HEK293 (cell line): ENCODE data around the gene KBTBD2.

ENCODE experiments used
- ZNF121 ChIP-seq: fragments of 450-650 bp; formaldehyde crosslinking; IDR thresholded peaks from 2 replicates; pipeline ENCODE4 v1.5.1; 2016; ENCODE audit warnings: missing biosample characterization, missing genetic modification characterization
- ZNF174 ChIP-seq: fragments of 450-650 bp; formaldehyde crosslinking; IDR thresholded peaks from 2 replicates; pipeline ENCODE4 v1.5.0; 2017; ENCODE audit warnings: missing biosample characterization, mild to moderate bottlenecking, missing genetic modification characterization
- ZNF248 ChIP-seq: fragments of 450-650 bp; formaldehyde crosslinking; IDR thresholded peaks from 2 replicates; pipeline ENCODE4 v1.5.1; 2017; ENCODE audit warnings: missing biosample characterization, missing genetic modification characterization
- ZNF324 ChIP-seq: fragments of 450-650 bp; formaldehyde crosslinking; IDR thresholded peaks from 2 replicates; pipeline ENCODE4 v1.5.1; 2016; ENCODE audit warnings: missing biosample characterization, missing genetic modification characterization
- ZNF341 ChIP-seq: fragments of 450-650 bp; formaldehyde crosslinking; IDR thresholded peaks from 2 replicates; pipeline ENCODE4; 2016; ENCODE audit warnings: low read depth, missing biosample characterization, missing genetic modification characterization
- TF ChIP-seq, protein P1 (sequence below): fragments of 450-650 bp; formaldehyde crosslinking; IDR thresholded peaks from 2 replicates; pipeline ENCODE4 v1.5.1; 2017; ENCODE audit warnings: missing biosample characterization, missing genetic modification characterization
- TF ChIP-seq, protein P2 (sequence below): fragments of 450-650 bp; formaldehyde crosslinking; IDR thresholded peaks from 2 replicates; pipeline ENCODE4 v1.5.1; 2016; ENCODE audit warnings: missing biosample characterization, missing genetic modification characterization

DNA sequence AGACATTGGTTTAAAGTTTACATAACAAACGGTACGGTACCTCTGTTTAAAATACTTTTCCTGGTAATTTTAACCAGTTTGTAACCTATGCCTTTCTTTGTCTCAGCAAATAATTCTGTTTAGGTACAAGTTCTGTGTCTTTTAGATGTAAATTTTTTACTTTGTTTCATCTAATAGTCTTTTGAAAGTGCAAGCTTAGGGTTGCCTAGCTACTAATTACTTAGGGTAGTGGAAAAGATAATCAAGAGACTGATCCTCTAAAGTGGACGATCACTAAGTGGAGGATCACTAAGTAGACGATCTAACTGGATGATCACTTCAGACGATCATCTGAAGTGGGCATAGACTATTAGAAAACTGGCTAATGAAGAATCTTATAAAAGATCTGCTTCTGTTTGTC, 49.6 kb upstream of the KBTBD2 start:
- TF ChIP-seq, protein P1, sequence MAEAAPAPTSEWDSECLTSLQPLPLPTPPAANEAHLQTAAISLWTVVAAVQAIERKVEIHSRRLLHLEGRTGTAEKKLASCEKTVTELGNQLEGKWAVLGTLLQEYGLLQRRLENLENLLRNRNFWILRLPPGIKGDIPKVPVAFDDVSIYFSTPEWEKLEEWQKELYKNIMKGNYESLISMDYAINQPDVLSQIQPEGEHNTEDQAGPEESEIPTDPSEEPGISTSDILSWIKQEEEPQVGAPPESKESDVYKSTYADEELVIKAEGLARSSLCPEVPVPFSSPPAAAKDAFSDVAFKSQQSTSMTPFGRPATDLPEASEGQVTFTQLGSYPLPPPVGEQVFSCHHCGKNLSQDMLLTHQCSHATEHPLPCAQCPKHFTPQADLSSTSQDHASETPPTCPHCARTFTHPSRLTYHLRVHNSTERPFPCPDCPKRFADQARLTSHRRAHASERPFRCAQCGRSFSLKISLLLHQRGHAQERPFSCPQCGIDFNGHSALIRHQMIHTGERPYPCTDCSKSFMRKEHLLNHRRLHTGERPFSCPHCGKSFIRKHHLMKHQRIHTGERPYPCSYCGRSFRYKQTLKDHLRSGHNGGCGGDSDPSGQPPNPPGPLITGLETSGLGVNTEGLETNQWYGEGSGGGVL (tag by site-specific recombination): no peak
- TF ChIP-seq ZNF248 (tag by site-specific recombination) (no peak), ZNF324 (tag by site-specific recombination) (no peak), ZNF341 (tag by site-specific recombination) (no peak), ZNF174 (tag by site-specific recombination) (no peak), ZNF121 (no peak)
- TF ChIP-seq, protein P2, sequence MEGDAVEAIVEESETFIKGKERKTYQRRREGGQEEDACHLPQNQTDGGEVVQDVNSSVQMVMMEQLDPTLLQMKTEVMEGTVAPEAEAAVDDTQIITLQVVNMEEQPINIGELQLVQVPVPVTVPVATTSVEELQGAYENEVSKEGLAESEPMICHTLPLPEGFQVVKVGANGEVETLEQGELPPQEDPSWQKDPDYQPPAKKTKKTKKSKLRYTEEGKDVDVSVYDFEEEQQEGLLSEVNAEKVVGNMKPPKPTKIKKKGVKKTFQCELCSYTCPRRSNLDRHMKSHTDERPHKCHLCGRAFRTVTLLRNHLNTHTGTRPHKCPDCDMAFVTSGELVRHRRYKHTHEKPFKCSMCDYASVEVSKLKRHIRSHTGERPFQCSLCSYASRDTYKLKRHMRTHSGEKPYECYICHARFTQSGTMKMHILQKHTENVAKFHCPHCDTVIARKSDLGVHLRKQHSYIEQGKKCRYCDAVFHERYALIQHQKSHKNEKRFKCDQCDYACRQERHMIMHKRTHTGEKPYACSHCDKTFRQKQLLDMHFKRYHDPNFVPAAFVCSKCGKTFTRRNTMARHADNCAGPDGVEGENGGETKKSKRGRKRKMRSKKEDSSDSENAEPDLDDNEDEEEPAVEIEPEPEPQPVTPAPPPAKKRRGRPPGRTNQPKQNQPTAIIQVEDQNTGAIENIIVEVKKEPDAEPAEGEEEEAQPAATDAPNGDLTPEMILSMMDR (tag by site-specific recombination): no peak
